Measurements from ENCODE around the gene KIFC3.
A peak's percentile ranks its signal among the peaks of the same experiment; 100 is the strongest.
"Not testable (repeated sequence)": the region's sequence is repeated elsewhere in the genome, so short reads cannot be mapped to it uniquely, and the experiment has no call there.

KIFC3 gene

GRCh38 chr16:57726433-57726947, 75.8 kb downstream of the KIFC3 start:
- DNase-seq (ENCODE audit: low read depth in 2 of 3, low spot score in 1 of 3) = no peak

GRCh38 chr16:57725976-57726375, 76.3 kb downstream of the KIFC3 start:
- DNase-seq (ENCODE audit: low read depth in 2 of 3, low spot score in 1 of 3) = no peak

GRCh38 chr16:57725554-57725953, 76.7 kb downstream of the KIFC3 start:
- DNase-seq (ENCODE audit: low read depth in 2 of 3, low spot score in 1 of 3) = no peak

GRCh38 chr16:57725151-57725550, 77.1 kb downstream of the KIFC3 start:
- DNase-seq (ENCODE audit: low read depth in 2 of 3, low spot score in 1 of 3) = no peak

GRCh38 chr16:57724531-57724930, 77.8 kb downstream of the KIFC3 start:
- DNase-seq (ENCODE audit: low read depth in 2 of 3, low spot score in 1 of 3) = no peak

GRCh38 chr16:57723170-57723569, 79.1 kb downstream of the KIFC3 start:
- DNase-seq (ENCODE audit: low read depth in 2 of 3, low spot score in 1 of 3) = no peak

GRCh38 chr16:57722651-57723050, 79.6 kb downstream of the KIFC3 start:
- DNase-seq (ENCODE audit: low read depth in 2 of 3, low spot score in 1 of 3) = no peak

GRCh38 chr16:57722210-57722499, 80.1 kb downstream of the KIFC3 start:
- no peak for DNase-seq (ENCODE audit: low read depth in 2 of 3, low spot score in 1 of 3)

- DNase-seq (ENCODE audit: low read depth in 2 of 3, low spot score in 1 of 3) = no peak
Observed at GRCh38 chr16:57721356-57722209, 80.7 kb downstream of the KIFC3 start.

- DNase-seq (ENCODE audit: low read depth in 2 of 3, low spot score in 1 of 3) = peak in 2 of 3 donors; percentile 26 to 36
Observed at GRCh38 chr16:57720142-57720575, 82.1 kb downstream of the KIFC3 start.

- no peak for DNase-seq (ENCODE audit: low read depth in 2 of 3, low spot score in 1 of 3)
Observed at GRCh38 chr16:57714047-57714446, 88.2 kb downstream of the KIFC3 start.

GRCh38 chr16:57713596-57713995, 88.7 kb downstream of the KIFC3 start:
- DNase-seq (ENCODE audit: low read depth in 2 of 3, low spot score in 1 of 3) = no peak

GRCh38 chr16:57712569-57712968, 89.7 kb downstream of the KIFC3 start:
- DNase-seq (ENCODE audit: low read depth in 2 of 3, low spot score in 1 of 3) = not testable (repeated sequence)

- DNase-seq (ENCODE audit: low read depth in 2 of 3, low spot score in 1 of 3) = no peak
Observed at GRCh38 chr16:57711993-57712392, 90.3 kb downstream of the KIFC3 start.

- no peak for DNase-seq (ENCODE audit: low read depth in 2 of 3, low spot score in 1 of 3)
Observed at GRCh38 chr16:57711346-57711745, 90.9 kb downstream of the KIFC3 start.

GRCh38 chr16:57709663-57710062, 92.6 kb downstream of the KIFC3 start:
- DNase-seq (ENCODE audit: low read depth in 2 of 3, low spot score in 1 of 3) = no peak

Data from stimulated activated CD4-positive, alpha-beta T cell treated with anti-CD3 and anti-CD28 coated beads, Interleukin-12 subunit alpha, Interleukin-12 subunit beta, amount 100 ng/mL, for 48 hours (primary cell).